NCI-H1436 treated with DMSO at 0.1 percent for 48 hours (cell line): ENCODE results near the gene TRIM44.

Source experiments
- DNase-seq: peaks from one replicate; lab custom pipeline; 2025; lab: John Stamatoyannopoulos, UW

The TRIM44 gene

DNA sequence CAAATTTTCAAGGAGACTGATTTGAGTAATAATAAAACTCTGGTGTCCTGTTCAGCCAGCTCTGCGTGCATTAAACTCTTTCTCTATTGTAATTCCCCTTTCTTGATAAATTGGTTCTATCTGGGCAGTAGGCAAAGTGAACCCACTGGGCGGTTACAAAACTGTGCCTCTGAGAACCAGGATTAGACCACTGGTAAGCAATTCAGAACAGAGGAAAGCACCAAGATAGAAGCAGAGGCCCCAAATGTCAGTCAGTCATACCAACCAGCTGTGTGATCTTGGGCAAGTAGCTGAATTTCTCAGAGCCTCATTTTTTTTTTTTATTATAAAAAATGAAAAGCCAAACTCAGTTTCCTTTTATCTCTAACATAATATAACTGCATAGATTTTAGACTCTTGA lies 54.9 kb downstream of the TRIM44 start:
- no peak for DNase-seq

DNA sequence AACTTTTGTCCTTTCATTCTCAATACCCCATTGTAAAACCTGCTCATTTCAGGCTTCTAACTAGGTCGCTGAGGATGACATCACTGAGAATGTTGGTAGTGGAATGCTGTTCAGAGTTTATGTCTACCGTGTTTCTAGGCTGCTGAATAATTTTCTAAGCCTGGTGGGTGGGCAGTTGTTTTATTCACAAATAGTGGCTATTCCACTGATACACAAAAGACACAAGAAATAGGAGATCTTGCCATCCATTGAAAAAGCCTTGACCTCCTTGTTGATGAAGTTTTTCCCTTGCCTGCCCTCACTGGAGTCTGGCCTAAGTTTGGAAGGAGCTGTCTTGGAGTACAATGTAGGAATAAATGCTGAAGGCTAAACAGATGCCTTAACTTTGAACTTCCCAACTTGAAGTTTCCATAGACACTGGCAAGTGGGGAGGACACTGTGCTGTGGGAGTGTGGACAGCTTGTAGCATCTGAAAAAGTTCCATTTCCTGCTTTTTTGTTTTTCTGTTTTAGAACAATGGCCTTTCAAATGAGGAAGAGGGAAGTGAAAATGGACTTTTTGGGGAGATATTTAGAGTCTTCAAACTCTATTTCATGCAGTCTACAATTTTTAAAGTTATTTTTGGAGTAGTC lies 59.2 kb downstream of the TRIM44 start:
- no peak for DNase-seq

DNA sequence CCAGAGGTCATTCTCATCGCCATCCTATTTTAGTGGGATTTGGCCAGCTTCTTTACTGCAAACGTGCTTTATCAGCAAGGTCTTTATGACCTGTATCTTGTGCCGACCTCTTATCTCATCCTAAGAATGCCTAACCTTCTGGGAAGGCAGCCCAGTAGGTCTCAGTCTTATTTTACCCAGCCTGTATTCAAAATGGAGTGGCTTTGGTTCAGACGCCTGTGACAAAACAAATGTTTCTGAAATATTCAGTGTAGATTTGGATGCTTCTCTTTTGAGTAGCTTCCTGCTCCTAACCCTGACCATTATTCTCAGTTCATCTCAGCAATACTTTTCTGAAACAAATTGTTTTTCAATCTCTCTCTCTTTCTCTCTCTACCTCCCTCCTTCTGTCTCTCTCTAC lies 60.1 kb downstream of the TRIM44 start:
- DNase-seq, result no peak

DNA sequence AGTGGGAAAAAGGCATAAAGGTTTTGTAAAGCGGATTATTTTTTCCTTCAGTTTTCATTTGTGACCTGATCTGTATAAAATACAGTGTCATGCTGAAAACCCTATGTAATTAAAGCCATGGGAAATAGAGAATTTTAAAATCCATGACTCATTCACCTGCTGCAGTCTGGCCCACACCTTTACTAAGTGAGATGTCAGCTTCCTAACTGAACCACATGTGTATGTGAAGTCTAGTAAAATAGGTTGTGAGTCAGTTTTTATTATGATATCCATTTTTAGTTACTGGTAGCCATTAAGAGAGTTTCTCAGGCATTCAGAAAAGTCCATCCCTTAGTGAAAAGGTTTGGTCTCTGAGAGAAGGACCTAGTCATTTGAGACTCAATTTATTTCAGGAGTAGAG lies 60.9 kb downstream of the TRIM44 start:
- DNase-seq, result no peak

DNA sequence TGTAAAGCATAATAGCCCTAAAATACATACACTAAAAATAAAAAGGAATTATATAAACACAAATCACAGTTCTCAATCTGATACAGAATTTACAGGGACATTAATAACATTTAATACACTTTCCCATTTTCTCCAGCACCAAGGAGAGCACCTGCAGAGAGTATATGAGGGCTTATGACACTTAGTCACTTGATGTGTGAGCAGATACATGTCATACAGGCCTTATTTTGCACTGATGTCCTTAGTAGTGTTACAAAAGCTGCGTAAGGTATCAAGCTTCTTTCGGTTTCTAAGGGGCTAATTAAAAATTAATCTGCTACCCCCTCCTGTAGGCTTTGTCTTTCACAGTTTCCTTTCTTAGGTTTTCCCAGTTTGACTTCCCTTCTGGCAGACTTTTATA lies 61.3 kb downstream of the TRIM44 start:
- no peak for DNase-seq

DNA sequence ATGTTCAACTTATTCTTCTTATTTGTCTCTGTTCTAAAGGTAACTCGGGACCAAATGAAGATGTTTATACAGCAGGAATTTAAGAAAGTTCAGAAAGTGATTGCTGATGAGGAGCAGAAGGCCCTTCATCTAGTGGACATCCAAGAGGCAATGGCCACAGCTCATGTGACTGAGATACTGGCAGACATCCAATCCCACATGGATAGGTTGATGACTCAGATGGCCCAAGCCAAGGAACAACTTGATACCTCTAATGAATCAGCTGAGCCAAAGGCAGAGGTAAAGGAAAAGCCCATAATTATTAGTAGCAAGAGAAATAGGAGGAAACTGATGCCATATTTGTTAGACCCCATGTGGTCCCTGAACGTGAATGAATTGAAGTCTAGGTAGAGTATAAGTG lies 63.3 kb downstream of the TRIM44 start:
- no peak for DNase-seq

DNA sequence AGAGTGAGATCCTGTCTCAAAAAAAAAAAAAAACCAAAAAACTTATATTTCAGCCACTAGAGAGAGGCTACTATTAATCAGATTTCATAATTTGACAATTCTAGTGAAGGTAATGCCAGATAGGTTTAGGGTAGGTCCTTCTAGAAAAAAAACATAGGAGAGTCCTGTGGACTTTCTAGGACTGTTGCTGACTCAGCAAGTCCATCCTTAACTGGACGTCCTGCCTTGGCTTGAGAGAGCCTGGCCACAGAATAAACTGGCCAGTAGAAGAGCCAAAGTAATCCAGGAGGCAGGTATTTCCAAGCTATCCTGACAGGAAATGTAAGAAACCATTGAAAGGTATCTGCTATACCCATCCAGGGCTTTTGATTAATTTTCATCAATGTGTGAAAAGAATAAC lies 64.6 kb downstream of the TRIM44 start:
- DNase-seq, result no peak

DNA sequence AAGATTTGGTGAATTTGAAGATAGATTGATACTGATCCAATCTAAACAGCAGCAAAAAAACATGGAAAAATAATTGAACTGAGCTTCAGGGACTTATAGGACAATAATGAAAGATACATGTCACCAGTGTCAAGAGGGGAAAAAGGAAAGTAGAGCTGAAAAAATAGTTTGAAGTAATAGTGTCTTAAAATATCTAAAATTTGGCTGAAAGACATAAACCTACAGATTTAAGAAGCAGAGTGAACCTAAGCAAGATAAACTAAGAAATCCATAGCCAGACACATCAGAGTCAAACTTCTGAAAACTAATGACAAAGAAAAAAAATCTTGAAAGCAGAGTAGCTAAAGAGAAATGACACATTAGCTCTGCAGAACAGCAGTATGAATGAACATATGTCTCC lies 67.7 kb downstream of the TRIM44 start:
- DNase-seq, result no peak

DNA sequence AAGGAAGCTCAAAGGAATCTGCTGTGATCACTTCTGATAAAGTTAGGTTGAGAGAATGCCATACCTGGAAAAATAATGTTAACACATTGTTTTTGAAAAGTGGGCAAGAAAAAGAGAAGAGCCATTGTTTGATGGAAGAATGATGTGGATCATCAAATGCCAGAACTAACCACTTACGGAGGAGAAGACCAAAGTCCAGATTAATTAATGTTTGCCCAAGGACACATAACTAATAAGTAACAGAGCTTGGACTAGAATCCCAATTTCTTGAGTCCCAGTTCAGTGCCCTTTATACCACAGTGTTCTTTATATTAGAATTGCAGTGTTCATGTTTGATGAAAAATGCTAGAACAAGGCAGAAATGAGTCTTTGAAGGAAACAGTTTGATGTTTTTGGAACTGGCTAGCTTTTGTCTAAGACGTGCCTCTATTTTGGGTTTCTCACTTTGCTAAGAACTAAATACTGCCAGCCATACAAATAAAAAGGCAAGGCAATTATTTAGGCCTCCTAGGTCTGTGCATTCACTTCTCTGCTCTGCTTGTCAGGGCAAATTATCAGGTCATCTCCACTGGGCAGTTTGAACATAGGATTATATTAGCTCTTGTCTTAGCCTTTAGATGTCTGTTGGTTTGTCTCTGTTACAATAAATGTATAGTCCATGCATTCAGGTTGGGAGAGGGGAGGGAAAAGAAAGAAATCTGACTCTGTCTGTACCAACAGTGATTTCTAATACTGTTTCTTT lies 72.3 kb downstream of the TRIM44 start:
- no peak for DNase-seq

DNA sequence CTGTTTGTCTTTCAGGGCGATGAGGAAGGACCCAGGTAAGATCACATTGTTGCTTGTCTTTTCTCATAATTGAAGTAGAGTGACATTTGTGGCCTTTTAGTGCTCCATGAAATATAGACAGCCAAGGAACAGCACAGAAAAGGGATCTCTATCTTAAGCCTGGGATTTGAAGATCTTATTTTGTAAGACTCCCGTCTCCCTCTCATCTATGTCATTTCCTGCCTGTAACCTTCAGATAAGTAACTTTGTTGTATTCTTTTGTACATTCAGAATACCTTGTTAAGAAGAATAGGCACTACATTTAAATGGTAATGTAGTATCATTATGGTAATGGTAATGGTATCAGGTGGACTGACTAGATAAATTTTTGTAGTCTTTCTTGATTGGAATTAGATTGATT lies 72.8 kb downstream of the TRIM44 start:
- DNase-seq, result no peak

DNA sequence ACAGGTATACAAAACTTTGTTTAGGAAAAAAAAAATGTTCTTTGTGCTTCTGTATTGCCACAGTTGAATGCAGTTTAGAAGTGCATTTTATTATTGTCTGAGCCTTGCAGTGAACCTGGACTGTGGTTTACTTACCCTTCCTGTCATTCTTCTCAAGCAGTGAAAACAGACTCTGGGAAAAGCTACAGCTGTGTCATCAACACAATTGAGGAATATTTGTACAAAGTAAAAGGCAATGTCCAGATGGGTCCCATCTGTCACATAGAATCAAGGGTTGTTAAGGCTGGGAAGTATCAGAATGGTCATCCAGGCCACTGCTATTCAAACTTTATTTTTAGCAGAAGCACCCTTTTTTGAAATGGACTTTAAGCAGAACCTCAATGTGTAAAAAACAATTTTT lies 73.3 kb downstream of the TRIM44 start:
- no peak for DNase-seq

DNA sequence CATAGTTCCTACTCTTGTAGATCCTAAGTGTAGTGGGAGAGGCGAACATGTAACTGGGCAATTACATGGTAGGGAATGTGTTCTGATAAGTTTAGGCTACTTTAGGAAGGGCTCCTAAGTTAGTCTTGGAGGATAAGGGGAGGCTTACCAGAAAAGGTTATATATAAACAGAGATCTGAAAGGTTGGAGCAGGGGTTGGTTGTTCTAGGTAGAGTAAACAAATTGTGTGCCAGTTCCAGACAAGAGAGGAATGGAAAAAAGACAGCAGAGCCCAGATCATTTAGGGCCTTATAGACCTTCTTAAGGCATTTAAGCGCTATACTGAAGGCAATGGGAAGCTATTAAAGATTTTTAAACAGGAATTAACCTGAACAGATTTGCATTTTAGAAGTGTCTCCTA lies 74.4 kb downstream of the TRIM44 start:
- DNase-seq, result no peak

DNA sequence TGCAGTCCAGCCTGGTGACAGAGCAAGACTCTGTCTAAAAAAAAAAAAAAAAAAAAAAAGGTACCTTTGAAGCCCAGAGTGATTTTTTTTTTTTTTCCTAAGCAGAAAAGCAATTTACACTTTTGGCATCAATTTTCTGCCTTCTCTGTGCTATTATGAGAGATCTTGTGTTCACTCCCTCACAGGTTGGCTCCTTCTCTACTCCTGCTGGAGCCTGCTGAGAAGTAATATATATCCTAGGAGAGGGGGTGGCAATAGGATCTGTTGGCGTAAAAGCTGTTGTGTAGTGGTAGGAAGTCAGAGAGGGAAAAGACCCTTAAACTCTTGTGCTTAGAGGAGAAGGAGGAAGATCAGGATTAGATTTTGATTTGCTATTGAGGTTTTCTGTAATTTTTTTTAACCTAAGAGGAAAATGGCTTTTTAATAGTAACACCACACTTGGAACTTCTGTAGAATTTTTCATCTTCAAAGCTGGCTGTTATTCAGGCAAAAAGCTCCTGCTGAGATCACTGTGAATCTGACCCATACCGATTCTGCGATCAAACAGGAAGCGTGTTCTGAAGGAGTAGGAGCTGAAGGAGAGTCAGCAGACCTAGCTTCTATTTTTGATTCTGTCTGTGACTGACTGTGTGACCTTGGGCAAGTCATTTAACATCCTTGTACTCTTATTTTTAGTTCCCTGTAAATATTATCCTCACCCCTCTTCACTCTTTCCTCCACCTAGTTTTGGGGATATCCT lies 77.7 kb downstream of the TRIM44 start:
- no peak for DNase-seq

DNA sequence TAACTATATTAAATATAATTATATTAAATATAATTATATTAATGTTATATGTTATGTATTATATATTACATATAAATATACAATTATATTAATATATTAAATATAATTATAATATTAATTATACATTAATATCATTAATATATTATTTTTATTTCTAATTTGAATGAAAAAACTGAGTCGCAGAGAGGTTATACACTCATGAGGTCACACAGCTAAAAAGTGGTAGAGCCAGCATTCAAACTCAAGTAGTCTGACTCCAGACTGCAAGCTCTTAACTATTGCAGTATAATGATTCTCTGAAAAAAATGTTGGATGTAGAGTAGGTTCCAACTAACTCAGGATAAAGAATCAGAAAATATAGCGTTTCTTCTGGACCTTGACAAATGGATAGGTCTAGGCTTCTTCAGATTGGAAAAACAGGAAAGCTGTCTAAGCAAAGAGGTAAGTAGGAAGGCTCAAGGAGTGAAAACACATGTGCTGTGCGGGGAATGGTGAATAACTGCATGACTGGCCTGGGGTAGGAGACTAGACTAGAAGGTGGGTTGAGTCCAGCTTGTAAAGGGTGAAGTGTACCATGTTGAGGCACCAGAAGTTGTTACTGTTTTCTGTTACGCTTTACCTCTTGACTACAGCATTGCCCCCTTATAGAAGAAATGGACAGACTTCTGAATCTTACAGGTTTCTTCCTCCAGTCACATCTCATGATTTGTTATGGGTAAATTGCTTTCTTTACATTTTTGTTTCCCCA lies 80.3 kb downstream of the TRIM44 start:
- no peak for DNase-seq

DNA sequence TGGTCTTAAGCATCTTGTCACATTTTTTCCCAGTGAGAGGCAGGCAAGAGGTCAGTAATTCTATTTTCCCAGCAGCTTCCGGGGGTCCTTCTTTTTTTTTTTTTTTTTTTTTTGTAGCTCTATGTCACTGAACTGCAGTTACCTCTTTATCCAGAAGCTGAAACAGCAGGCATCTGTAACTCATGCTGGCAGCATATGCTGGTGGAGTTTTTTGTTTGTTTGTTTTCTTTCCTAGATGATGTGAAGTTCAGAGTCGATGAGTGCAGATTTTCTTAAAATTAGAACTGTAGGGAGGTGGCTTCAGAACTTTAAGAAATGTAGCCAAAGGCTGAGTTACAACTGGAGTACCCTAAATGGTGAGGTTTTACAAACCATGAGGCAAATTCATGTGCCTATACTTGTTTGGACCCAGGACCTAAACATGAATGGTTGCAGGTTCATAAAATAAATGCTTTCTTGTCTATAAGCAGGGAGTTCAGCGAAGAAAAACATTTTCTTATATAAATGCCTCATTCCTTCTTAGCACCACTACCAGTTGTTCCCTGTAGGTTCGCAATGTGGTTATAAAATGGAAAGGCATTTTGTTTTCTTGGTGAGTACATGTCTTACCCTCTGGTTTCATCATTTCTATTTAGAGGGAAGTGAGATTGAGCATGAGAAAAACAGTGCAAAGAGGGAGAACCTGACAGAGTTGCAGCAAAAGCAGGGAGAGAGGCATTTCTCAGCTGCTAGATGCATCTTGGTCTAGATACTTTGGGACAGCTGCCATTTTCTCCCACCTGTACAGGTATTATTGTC lies 84.0 kb downstream of the TRIM44 start:
- no peak for DNase-seq

DNA sequence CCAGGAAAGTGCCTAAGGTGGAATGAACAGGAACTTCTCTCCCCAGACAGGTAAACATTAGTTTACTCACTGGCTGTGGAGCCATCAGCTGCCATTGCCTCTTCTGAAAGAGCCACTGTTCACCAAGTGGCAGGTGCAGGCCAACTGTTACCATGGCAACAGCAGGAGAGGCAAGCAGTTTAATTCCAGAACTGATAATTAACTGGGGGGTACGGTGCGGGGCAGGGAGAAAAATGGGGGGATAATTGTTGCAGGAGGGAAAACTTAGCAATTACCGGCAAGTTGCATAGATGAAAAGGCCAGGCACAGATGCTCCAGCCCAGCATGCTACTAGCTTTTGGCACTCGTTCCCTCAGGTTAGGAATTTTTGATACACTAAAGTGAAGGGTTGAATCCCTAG lies 85.1 kb downstream of the TRIM44 start:
- DNase-seq, result peak; percentile 45

DNA sequence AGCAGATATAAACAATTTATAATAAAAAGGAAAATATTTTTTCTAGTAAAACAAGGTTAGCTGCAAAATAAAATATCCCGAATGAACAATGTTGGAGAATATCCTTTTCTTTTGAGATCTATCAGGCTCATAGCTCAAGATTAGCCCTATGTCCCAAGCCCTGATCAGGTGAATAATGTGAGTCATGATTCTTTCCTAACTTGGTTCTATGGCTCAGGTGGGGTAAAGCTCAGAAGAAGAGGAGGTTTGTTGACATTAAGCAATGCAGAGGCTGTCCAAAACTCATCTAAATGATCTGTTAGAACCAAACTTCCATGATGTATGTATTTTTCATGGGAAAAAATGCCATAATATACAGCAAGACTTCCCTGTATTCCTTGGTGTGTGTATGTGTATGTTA lies 86.1 kb downstream of the TRIM44 start:
- DNase-seq, result no peak

DNA sequence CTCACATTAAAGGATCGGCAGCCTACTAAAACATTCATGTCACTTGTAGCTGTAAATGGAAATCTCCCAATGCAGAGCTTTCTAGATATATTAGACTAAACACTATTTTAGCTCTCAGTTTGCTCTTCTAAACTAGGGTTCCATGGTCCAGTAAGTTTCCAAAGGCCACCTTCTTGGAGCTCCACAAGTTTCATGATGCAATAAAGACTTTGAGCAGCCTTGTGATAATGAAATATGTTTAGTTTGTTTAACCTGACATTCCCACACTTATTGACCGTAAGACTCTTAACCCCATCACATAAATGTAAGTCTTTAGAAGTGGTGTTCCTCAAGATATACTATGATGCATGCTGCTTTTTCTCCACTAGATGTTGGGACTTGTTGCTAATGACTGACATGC lies 87.7 kb downstream of the TRIM44 start:
- no peak for DNase-seq

DNA sequence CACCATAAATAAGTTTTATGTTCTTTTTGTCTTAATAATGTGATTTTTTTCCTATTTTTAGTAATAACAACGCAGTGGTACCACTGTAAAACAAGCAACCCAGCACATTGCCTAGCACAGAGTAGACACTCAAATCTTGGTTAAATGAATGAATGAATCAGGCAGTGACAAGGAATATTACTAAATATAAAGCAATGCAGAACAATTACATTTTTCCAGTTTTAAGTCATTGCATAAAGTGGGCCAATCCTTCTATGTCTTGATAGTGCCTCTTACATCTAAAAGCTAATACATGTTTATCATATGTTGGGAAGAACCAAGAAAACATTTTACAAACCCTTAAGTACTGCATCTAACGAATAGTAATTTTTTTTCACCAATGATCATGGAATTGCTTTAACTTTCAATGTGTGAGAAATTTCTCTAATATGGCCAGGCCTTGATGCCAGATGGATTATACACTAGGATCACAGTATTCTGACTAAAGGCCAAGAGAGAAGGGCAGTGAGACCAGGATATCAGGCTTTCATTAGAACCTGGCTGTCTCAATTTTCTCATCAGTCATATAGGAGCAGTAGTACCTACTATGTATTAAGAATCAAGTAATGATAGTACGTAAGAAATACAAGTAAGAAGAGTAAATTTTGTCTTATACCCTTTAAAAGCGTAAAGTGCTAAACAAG lies 88.5 kb downstream of the TRIM44 start:
- DNase-seq, result no peak

DNA sequence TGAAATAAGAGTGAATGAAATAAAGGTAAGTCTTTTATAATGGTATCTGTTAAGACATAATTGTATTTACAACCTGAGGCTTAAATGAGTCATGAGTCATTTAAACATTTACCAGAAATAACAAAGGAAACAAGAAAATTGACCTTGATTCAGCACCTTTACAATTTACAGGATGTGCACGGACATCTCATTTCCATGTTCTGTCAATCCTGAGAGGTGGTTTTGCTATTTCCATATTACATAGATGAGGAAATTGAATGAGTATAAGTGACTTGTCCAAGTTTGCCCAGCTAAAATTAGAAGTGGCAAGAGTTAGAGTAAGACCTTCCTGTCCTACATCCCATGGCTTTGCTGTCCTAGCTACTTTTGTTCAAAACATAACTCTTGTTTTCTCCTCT lies 89.1 kb downstream of the TRIM44 start:
- no peak for DNase-seq

DNA sequence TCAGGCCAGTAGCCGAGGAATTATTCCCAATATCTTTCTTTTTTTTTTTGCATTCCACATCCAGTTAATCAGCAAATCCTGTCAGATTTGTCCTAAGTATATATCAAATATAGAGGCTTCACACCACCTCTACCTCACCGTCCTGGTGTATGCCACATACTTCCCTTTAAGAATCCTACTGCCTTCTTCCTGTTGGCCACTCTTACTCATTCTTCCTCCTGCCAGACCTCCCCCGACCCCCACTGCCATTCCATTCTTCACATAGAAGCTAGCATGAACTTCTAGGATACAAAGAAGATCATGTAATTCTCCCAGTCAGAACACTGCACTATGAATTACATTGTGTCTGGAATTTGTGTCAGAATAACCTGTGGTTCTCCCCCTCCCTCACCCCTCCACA lies 89.5 kb downstream of the TRIM44 start:
- DNase-seq, result no peak
